Effector memory CD4-positive, alpha-beta T cell (primary cell): ENCODE results near the gene SUPT6H.

Experiments used
- DNase-seq, 3 donors: peaks; one replicate each; pipeline ENCODE4 v3.0.0-alpha.2; 2020
- H3K27ac ChIP-seq: 2 replicates; pipeline ENCODE4 v1.7.0; 2013; ENCODE audit warnings: mild to moderate bottlenecking, low read length, moderate library complexity; ENCODE audit not compliant: insufficient read depth, poor library complexity, severe bottlenecking
- H3K27me3 ChIP-seq: replicated peaks from 2 replicates; pipeline ENCODE4 v1.7.0; 2013; ENCODE audit warnings: mild to moderate bottlenecking, low read length; ENCODE audit not compliant: insufficient read depth, control insufficient read depth, poor library complexity, severe bottlenecking
- H3K36me3 ChIP-seq: 2 replicates; pipeline ENCODE4 v1.7.0; 2013; ENCODE audit warnings: mild to moderate bottlenecking, low read length, moderate library complexity; ENCODE audit not compliant: control insufficient read depth, insufficient read depth
- H3K4me1 ChIP-seq: 2 replicates; pipeline ENCODE4 v1.7.0; 2013; ENCODE audit warnings: low read length, mild to moderate bottlenecking; ENCODE audit not compliant: control insufficient read depth, insufficient read depth, poor library complexity, severe bottlenecking
- H3K4me3 ChIP-seq: 2 replicates; pipeline ENCODE4 v1.7.0; 2013; ENCODE audit warnings: low read length, low read depth, mild to moderate bottlenecking; ENCODE audit not compliant: insufficient read depth, poor library complexity, severe bottlenecking
- H3K9me3 ChIP-seq: 2 replicates; pipeline ENCODE4 v1.7.0; 2013; ENCODE audit warnings: mild to moderate bottlenecking, low read length, moderate library complexity; ENCODE audit not compliant: control insufficient read depth

Gene SUPT6H

GRCh38 chr17:28623696-28624095, 38.3 kb upstream of the SUPT6H start:
- Histone ChIP-seq H3K36me3 (peaks cover 68% of the 10 kb centered on the region), H3K4me1 (no peaks in the 10 kb centered on the region), H3K27ac (no peak overlapping the region), H3K27me3 (no peaks in the 10 kb centered on the region), H3K9me3 (no peaks in the 10 kb centered on the region), H3K4me3 (no peak overlapping the region)
- no peak for DNase-seq

- Histone ChIP-seq H3K4me3 (no peak overlapping the region), H3K4me1 (no peaks in the 10 kb centered on the region), H3K27ac (no peak overlapping the region), H3K9me3 (no peaks in the 10 kb centered on the region), H3K36me3 (peaks cover 63% of the 10 kb centered on the region), H3K27me3 (no peaks in the 10 kb centered on the region)
- DNase-seq, result no peak
These were observed 37.9 kb upstream of the SUPT6H start for GRCh38 chr17:28624148-28624547.

GRCh38 chr17:28626818-28627217, 35.2 kb upstream of the SUPT6H start:
- no peaks in the 10 kb centered on the region for H3K27me3 ChIP-seq
- H3K4me1 ChIP-seq, result no peaks in the 10 kb centered on the region
- DNase-seq, result no peak
- no peak overlapping the region for H3K4me3 ChIP-seq
- H3K36me3 ChIP-seq, result peaks cover 54% of the 10 kb centered on the region
- H3K9me3 ChIP-seq, result no peaks in the 10 kb centered on the region
- H3K27ac ChIP-seq, result no peak overlapping the region

- Histone ChIP-seq H3K9me3 (no peaks in the 10 kb centered on the region), H3K4me1 (no peaks in the 10 kb centered on the region), H3K27ac (no peak overlapping the region), H3K36me3 (peaks cover 90% of the 10 kb centered on the region), H3K27me3 (no peaks in the 10 kb centered on the region), H3K4me3 (no peak overlapping the region)
- DNase-seq, result no peak
These were observed 27.7 kb upstream of the SUPT6H start for GRCh38 chr17:28634206-28634865.

- Histone ChIP-seq H3K36me3 (peaks cover 98% of the 10 kb centered on the region), H3K4me3 (no peak overlapping the region), H3K27ac (no peak overlapping the region), H3K4me1 (no peaks in the 10 kb centered on the region), H3K27me3 (no peaks in the 10 kb centered on the region), H3K9me3 (no peaks in the 10 kb centered on the region)
- DNase-seq, result no peak
These were observed 26.5 kb upstream of the SUPT6H start for GRCh38 chr17:28635506-28635905.

- H3K4me3 ChIP-seq, result no peak overlapping the region
- no peaks in the 10 kb centered on the region for H3K9me3 ChIP-seq
- H3K36me3 ChIP-seq, result peaks cover 63% of the 10 kb centered on the region
- no peaks in the 10 kb centered on the region for H3K27me3 ChIP-seq
- no peak overlapping the region for H3K27ac ChIP-seq
- no peak for DNase-seq
- H3K4me1 ChIP-seq, result peaks cover 23% of the 10 kb centered on the region
These were observed 20.4 kb upstream of the SUPT6H start for GRCh38 chr17:28641579-28641978.

- Histone ChIP-seq H3K4me3 (peak overlapping the region; percentile 97), H3K27me3 (no peaks in the 10 kb centered on the region), H3K4me1 (peaks cover 25% of the 10 kb centered on the region), H3K27ac (peak overlapping the region; percentile 89), H3K9me3 (no peaks in the 10 kb centered on the region), H3K36me3 (peaks cover 47% of the 10 kb centered on the region)
- DNase-seq, result peak in 2 of 3 donors; percentile 3 to 7
These were observed 17.8 kb upstream of the SUPT6H start for GRCh38 chr17:28643983-28644786.

- H3K36me3 ChIP-seq, result peaks cover 40% of the 10 kb centered on the region
These were observed 17.0 kb upstream of the SUPT6H start, which contains the start of gene BLTP2 for GRCh38 chr17:28644787-28645575. Gene BLTP2, minus strand, starts transcription at chr17:28645158. Its CDS starts 102 bp downstream, at chr17:28645056.

GRCh38 chr17:28645576-28645939, 16.4 kb upstream of the SUPT6H start:
- peaks cover 25% of the 10 kb centered on the region for H3K4me1 ChIP-seq
- no peak for DNase-seq
- H3K27me3 ChIP-seq, result no peaks in the 10 kb centered on the region
- H3K9me3 ChIP-seq, result no peaks in the 10 kb centered on the region
- H3K27ac ChIP-seq, result peak overlapping the region; percentile 89
- peak overlapping the region; percentile 97 for H3K4me3 ChIP-seq
- H3K36me3 ChIP-seq, result peaks cover 34% of the 10 kb centered on the region

More at GRCh38 chr17:28644787-28645575, 17.0 kb upstream of the SUPT6H start, which contains the start of gene BLTP2:
- Histone ChIP-seq H3K27ac (peak within 1 kb of the TSS; percentile 89), H3K9me3 (no peaks in the 10 kb centered on the region), H3K4me1 (peaks cover 25% of the 10 kb centered on the region), H3K4me3 (peak within 1 kb of the TSS; percentile 97), H3K27me3 (no peaks in the 10 kb centered on the region)
- DNase-seq, result peak; percentile 90 to 92 (median 92)
